ENCODE measurements around the gene CCDC70.

- TF ChIP-seq ZNF8 (CRISPR knock-in tag; IDR thresholded peaks at IDR 0.05): no peak
- TF ChIP-seq ZC3H10 (CRISPR knock-in tag; IDR thresholded peaks at IDR 0.05): no peak
- no peak for TF ChIP-seq RARB (CRISPR knock-in tag; IDR thresholded peaks at IDR 0.05)
Observed at GRCh38 chr13:51837016-51837415, 24.8 kb upstream of the CCDC70 start.

Measured in SK-N-SH treated with all-trans-retinoic acid at 6 μM for 48 hours (cell line).